ENCODE data around the gene HELT.

- TF ChIP-seq POLR2AphosphoS5 (IDR thresholded peaks at IDR 0.05) (no peak), CTCF (IDR thresholded peaks at IDR 0.05) (no peak), POLR2A (IDR thresholded peaks at IDR 0.05) (no peak)
Measured at GRCh38 chr4:185019456-185020292, 1.4 kb downstream of the HELT start.
